Adrenal gland (tissue), 12 donors: ENCODE measurements around the gene RPS19. TPM values are rescaled to one million over a fixed set of nuclear protein-coding genes. Genes with fewer than 3 reads are reported as not detected.

Experiments used
- DNase-seq, 7 donors: peaks; one replicate each; pipeline ENCODE4 v3.0.0-alpha.2; 2019 to 2020
- H3K27ac ChIP-seq, 5 donors: fragments of 200-600 bp; sonication (generic) in 4 of 5; 1 replicate in 3 of 5; 2 replicates in 2 of 5; pipeline versions ENCODE4 v1.5.1 to v1.8.0; 2016 to 2020; ENCODE audit warnings: mild to moderate bottlenecking in 1 of 5
- H3K27me3 ChIP-seq: fragments of 200-600 bp; 2 replicates; pipeline ENCODE4 v1.8.0; 2021
- H3K36me3 ChIP-seq, 2 donors: fragments of 200-600 bp; replicated peaks in 1 of 2; 1 replicate in 1 of 2; 2 replicates in 1 of 2; pipeline versions ENCODE4 v1.5.1 to v1.8.0; 2018 to 2022
- H3K4me1 ChIP-seq, 2 donors: fragments of 200-600 bp; replicated peaks in 1 of 2; 1 replicate in 1 of 2; 2 replicates in 1 of 2; pipeline versions ENCODE4 v1.5.1 to v1.8.0; 2018 to 2021
- H3K4me3 ChIP-seq, 4 donors: fragments of 200-600 bp; sonication (generic) in 3 of 4; one replicate each; pipeline ENCODE4 v1.5.1; 2016 to 2018
- H3K9me3 ChIP-seq, 3 donors: fragments of 200-600 bp; sonication (generic) in 1 of 3; replicated peaks in 1 of 3; 1 replicate in 2 of 3; 2 replicates in 1 of 3; pipeline versions ENCODE4 v1.5.1 to v1.8.0; 2016 to 2021
- CTCF ChIP-seq, 6 experiments: fragments of 450-650 bp in 4 of 6; fragments of 200-600 bp in 2 of 6; sonication (generic) in 1 of 6; IDR thresholded peaks; 1 replicate in 5 of 6; 2 replicates in 1 of 6; pipeline versions ENCODE4 v1.5.1 to v1.8.0; 2016 to 2021; ENCODE audit warnings: antibody characterized with exemption in 6 of 6, mild to moderate bottlenecking in 2 of 6, moderate library complexity in 1 of 6
- POLR2A ChIP-seq, 2 donors: fragments of 450-650 bp; IDR thresholded peaks; one replicate each; pipeline ENCODE4 v1.6.1; 2017; ENCODE audit warnings: antibody characterized with exemption in 2 of 2, mild to moderate bottlenecking in 2 of 2, moderate library complexity in 1 of 2
- WGBS, 4 donors: extraction: QIAGEN DNeasy Blood & Tissue Kit in 2 of 4; methylation state at CpG; one replicate each; pipeline versions ENCODE4 v1.1.5 to v1.1.7; 2013 to 2017; 5-methylcytosine and 5-hydroxymethylcytosine counted together
- intact Hi-C, 2 donors: fragments of 100-400 bp; cut with DNase I; formaldehyde crosslinking; loops; one replicate each; pipeline versions ENCODE4 v1.14.1 to v1.15.0; 2022 to 2023
- polyA plus RNA-seq, 3 donors: library from polyadenylated mRNA; stranded (reverse); fragments of 200-250 nt in 2 of 3; fragments of 350-450 nt in 1 of 3; fragmentation: Illumina TruSeq in 1 of 3; extraction: RNeasy Lipid Tissue Mini Kit (QIAGEN cat#74804) in 1 of 3; gene quantifications; one replicate each; pipeline ENCODE4 v1.2.3, GENCODE V29; 2013 to 2014
- total RNA-seq, 9 donors: library from RNA; depleted of rRNA in 4 of 9; stranded (reverse); fragments of >200 nt in 4 of 9; fragments of 120-200 nt in 1 of 9; fragmentation: NEBNext Ultra II Directional in 1 of 9; extraction: Animal tissue kit (Norgen Biotek cat#: 25700) in 1 of 9; gene quantifications; one replicate each; pipeline versions ENCODE4 v1.1.0 to v1.2.4, GENCODE V29; 2013 to 2023
- donor health status: healthy with polysubstance abuse.
- donor health status: Bipolar disorder and iron deficiency.
- donor health status: DM: yes; HTN: yes; CAD: no.
- donor health status: DM: no; HTN: no; CAD: no.
- donor health status: DM: no; HTN: no; CAD: no.
- donor health status: DM: yes; HTN: yes; CAD: no.

RPS19 gene
- total and polyA plus RNA-seq, 12 donors: 418 to 3,405 (median 1,389) TPM

GRCh38 chr19:41844601-41845000, 15.5 kb upstream of the RPS19 start, which contains the start of gene LYPD4:
Gene LYPD4, minus strand, starts transcription at chr19:41844683. Its CDS starts 5,398 bp downstream, at chr19:41839285.
- intact Hi-C loops: no loop called here
- no peak for TF ChIP-seq POLR2A (IDR thresholded peaks at IDR 0.05)
- no peak for TF ChIP-seq CTCF (IDR thresholded peaks at IDR 0.05)

GRCh38 chr19:41845001-41845050, 15.2 kb upstream of the RPS19 start, which contains the start of gene DMRTC2:
Gene DMRTC2, plus strand, starts transcription at chr19:41845042. Its CDS starts 2,387 bp downstream, at chr19:41847429.
- TF ChIP-seq CTCF (IDR thresholded peaks at IDR 0.05): no peak
- TF ChIP-seq POLR2A (IDR thresholded peaks at IDR 0.05): no peak
- no peaks in the 10 kb centered on the region for H3K27me3 ChIP-seq
- H3K36me3 ChIP-seq: no peaks in the 10 kb centered on the region

More at GRCh38 chr19:41844601-41845000, 15.5 kb upstream of the RPS19 start, which contains the start of gene LYPD4:
- Histone ChIP-seq H3K4me3 (no peak within 1 kb of the TSS), H3K9me3 (no peaks in the 10 kb centered on the region), H3K4me1 (no peaks in the 10 kb centered on the region), H3K36me3 (no peaks in the 10 kb centered on the region), H3K27ac (no peak within 1 kb of the TSS), H3K27me3 (no peaks in the 10 kb centered on the region)
- DNase-seq: no peak
- 76 to 84% (median 79%) methylated on average over 26 to 30 of the region's 30 CpGs for WGBS, 4 donors

GRCh38 chr19:41845051-41845590, 14.9 kb upstream of the RPS19 start:
- WGBS, 4 donors: 80 to 91% (median 86%) methylated on average over 21 to 23 of the region's 23 CpGs
- no peak for DNase-seq
- no peaks in the 10 kb centered on the region for H3K27me3 ChIP-seq
- intact Hi-C loops: no loop called here
- no peaks in the 10 kb centered on the region for H3K36me3 ChIP-seq
- no peak overlapping the region for H3K27ac ChIP-seq
- H3K9me3 ChIP-seq: no peaks in the 10 kb centered on the region
- no peak overlapping the region for H3K4me3 ChIP-seq
- no peak for TF ChIP-seq CTCF (IDR thresholded peaks at IDR 0.05)
- no peak for TF ChIP-seq POLR2A (IDR thresholded peaks at IDR 0.05)
- no peaks in the 10 kb centered on the region for H3K4me1 ChIP-seq

More at GRCh38 chr19:41845001-41845050, 15.2 kb upstream of the RPS19 start, which contains the start of gene DMRTC2:
- no peak within 1 kb of the TSS for H3K27ac ChIP-seq
- 74 to 100% (median 89%) methylated on average over 3 of the region's 3 CpGs for WGBS, 4 donors
- no peaks in the 10 kb centered on the region for H3K9me3 ChIP-seq
- DNase-seq: no peak
- no peaks in the 10 kb centered on the region for H3K4me1 ChIP-seq
- H3K4me3 ChIP-seq: no peak within 1 kb of the TSS
- intact Hi-C loops: no loop called here

GRCh38 chr19:41847351-41848105, 12.5 kb upstream of the RPS19 start:
- TF ChIP-seq CTCF (IDR thresholded peaks at IDR 0.05) (no peak), POLR2A (IDR thresholded peaks at IDR 0.05) (no peak)
- intact Hi-C loops: no loop called here
- no peak for DNase-seq
- Histone ChIP-seq H3K4me1 (no peaks in the 10 kb centered on the region), H3K4me3 (no peak overlapping the region), H3K27ac (no peak overlapping the region), H3K36me3 (no peaks in the 10 kb centered on the region), H3K9me3 (no peaks in the 10 kb centered on the region), H3K27me3 (no peaks in the 10 kb centered on the region)
- WGBS, 4 donors: 82 to 88% (median 85%) methylated on average over 11 to 19 of the region's 19 CpGs
